Measurements from ENCODE around the gene CDKAL1.
A peak's percentile ranks its signal among the peaks of the same experiment; 100 is the strongest.

CDKAL1 gene

DNA sequence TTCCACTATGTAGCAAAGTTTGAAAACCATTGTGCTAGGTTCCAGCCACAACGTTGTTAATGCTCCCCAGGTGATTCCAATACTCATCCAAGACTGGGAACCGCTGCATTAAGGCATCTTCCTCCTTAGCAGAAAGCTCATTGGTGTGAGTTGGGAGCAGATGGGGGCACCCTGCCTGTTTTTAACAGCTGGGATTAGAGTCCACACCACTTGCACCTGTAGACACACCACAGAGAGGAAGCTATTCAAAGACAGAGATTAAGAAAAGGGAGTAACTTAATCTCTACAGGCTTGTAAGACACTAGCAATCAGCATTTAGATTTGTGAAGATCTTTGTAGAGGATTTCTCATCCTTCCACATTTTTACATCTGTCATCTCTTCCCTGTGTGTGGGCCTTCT is 725.4 kb downstream of the CDKAL1 start:
- Histone ChIP-seq H2AFZ (ENCODE audit: low read length, unreplicated experiment) (no peak overlapping the region), H3K79me2 (ENCODE audit: control insufficient read depth, insufficient read depth, low read length, unreplicated experiment) (no peaks in the 10 kb centered on the region), H3K27ac (ENCODE audit: low read depth, low read length) (no peak overlapping the region), H3K4me1 (ENCODE audit: control insufficient read depth, insufficient read depth, low read length, unreplicated experiment) (no peaks in the 10 kb centered on the region), H3K4me3 (ENCODE audit: low read depth, low read length) (no peak overlapping the region), H3K36me3 (ENCODE audit: insufficient read depth, low read length) (no peaks in the 10 kb centered on the region), H3K27me3 (ENCODE audit: insufficient read depth, low read length) (no peaks in the 10 kb centered on the region)

DNA sequence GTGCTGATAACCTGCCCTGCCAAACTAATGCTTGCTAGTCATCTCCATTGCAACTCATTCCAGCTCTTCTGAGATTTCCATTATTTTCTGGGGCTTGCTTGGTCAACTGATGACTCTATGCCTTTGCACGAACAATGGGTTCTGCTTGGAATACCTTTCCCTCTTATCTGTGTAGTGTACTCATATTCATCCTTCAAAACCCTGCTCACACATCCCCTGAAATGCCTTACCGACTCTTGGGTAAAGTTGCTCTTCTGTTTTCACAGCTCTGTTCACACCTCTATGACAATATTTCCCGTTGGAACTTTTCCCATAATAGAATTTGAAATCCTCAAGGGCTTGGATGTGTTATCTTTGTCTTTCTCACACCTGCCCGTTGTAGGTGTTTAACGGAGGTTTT is 728.2 kb downstream of the CDKAL1 start:
- H3K27ac ChIP-seq (ENCODE audit: low read depth, low read length) = no peak overlapping the region
- H3K4me3 ChIP-seq (ENCODE audit: low read depth, low read length) = no peak overlapping the region
- no peaks in the 10 kb centered on the region for H3K79me2 ChIP-seq (ENCODE audit: control insufficient read depth, insufficient read depth, low read length, unreplicated experiment)
- peaks cover 13% of the 10 kb centered on the region for H3K4me1 ChIP-seq (ENCODE audit: control insufficient read depth, insufficient read depth, low read length, unreplicated experiment)
- no peak overlapping the region for H2AFZ ChIP-seq (ENCODE audit: low read length, unreplicated experiment)
- H3K27me3 ChIP-seq (ENCODE audit: insufficient read depth, low read length) = no peaks in the 10 kb centered on the region
- no peaks in the 10 kb centered on the region for H3K36me3 ChIP-seq (ENCODE audit: insufficient read depth, low read length)

DNA sequence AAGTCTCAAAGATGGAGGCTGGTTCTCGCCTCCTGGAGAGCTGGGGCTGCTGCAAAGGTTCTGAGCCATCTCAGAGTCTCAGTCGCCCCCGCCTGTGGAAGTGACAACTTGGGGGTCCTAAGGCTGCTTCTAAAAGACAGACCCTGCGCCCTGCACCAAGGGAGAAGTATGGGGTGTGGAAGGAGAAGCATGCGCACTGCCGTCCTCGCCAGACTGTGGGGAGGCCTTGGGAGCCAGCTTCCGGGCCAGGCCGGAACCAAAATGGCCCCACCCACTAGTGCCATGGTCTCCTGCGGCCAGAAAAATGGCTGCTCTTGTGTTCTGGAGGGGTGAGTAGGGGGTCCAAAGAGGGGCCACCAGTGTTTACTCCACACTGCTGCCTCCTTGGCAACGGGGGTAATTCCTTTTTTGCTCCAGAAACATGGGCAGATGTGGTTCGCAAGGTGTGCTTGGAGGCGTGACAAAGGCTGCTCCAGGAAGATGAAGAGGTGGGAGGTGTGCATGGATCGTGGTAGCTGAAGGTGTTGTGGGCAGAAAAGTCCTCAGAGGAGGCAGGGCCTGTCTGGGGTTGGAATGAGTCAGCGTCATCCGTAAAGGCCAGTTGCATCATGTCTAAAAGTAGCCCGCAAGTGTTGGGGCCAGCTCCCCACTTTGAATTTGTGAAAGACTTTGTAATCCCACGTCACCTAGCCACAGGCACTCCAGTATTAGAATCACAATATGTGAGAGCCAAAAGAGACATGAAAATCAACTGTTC is 729.5 kb downstream of the CDKAL1 start:
- H3K4me1 ChIP-seq (ENCODE audit: control insufficient read depth, insufficient read depth, low read length, unreplicated experiment) = peaks cover 13% of the 10 kb centered on the region
- no peaks in the 10 kb centered on the region for H3K79me2 ChIP-seq (ENCODE audit: control insufficient read depth, insufficient read depth, low read length, unreplicated experiment)
- no peak overlapping the region for H2AFZ ChIP-seq (ENCODE audit: low read length, unreplicated experiment)
- no peaks in the 10 kb centered on the region for H3K27me3 ChIP-seq (ENCODE audit: insufficient read depth, low read length)
- no peaks in the 10 kb centered on the region for H3K36me3 ChIP-seq (ENCODE audit: insufficient read depth, low read length)
- no peak overlapping the region for H3K4me3 ChIP-seq (ENCODE audit: low read depth, low read length)
- H3K27ac ChIP-seq (ENCODE audit: low read depth, low read length) = no peak overlapping the region

- H3K27ac ChIP-seq (ENCODE audit: low read depth, low read length) = no peak overlapping the region
- no peaks in the 10 kb centered on the region for H3K36me3 ChIP-seq (ENCODE audit: insufficient read depth, low read length)
- no peak overlapping the region for H2AFZ ChIP-seq (ENCODE audit: low read length, unreplicated experiment)
- H3K4me3 ChIP-seq (ENCODE audit: low read depth, low read length) = no peak overlapping the region
- H3K27me3 ChIP-seq (ENCODE audit: insufficient read depth, low read length) = no peaks in the 10 kb centered on the region
- peaks cover 13% of the 10 kb centered on the region for H3K4me1 ChIP-seq (ENCODE audit: control insufficient read depth, insufficient read depth, low read length, unreplicated experiment)
- H3K79me2 ChIP-seq (ENCODE audit: control insufficient read depth, insufficient read depth, low read length, unreplicated experiment) = no peaks in the 10 kb centered on the region
Observed at GRCh38 chr6:21264288-21265033, 730.2 kb downstream of the CDKAL1 start.

DNA sequence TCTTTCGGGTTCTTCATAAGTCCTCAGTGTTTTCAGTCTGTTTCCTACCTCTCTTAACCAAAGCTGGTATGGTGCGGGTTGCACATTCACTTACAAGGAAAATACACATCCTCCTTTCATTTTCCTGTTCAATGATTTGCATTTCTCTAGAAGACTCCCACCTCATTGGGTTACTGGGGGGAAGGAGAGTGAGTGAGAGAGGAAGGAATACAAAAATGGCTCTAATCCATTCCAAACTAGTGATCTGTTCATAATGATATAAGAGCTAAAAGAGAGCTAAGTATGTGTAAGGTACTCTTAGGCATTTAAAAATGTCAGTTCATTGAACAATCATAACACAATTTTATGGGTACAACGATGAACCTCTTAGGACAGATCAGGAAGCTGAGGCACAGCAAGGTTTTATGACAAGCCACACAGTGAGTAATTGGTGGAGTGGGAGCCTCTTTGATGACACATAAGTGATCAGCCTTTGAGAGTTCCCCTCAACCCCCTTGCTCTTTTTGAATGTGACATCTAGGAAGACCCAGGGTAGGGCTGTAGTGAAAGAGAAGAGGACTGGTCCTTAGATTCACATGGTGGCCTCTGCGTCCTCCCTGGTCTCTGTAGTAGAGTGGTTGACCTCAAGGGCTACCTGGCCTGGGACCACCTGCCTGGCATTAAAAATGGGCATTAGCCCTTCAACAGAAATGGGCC is 730.9 kb downstream of the CDKAL1 start:
- Histone ChIP-seq H3K4me1 (ENCODE audit: control insufficient read depth, insufficient read depth, low read length, unreplicated experiment) (peaks cover 13% of the 10 kb centered on the region), H3K4me3 (ENCODE audit: low read depth, low read length) (no peak overlapping the region), H2AFZ (ENCODE audit: low read length, unreplicated experiment) (no peak overlapping the region), H3K27ac (ENCODE audit: low read depth, low read length) (0 out of 2 replicates have a peak overlapping the region, but pooled peaks have one; percentile 8), H3K36me3 (ENCODE audit: insufficient read depth, low read length) (no peaks in the 10 kb centered on the region), H3K79me2 (ENCODE audit: control insufficient read depth, insufficient read depth, low read length, unreplicated experiment) (no peaks in the 10 kb centered on the region), H3K27me3 (ENCODE audit: insufficient read depth, low read length) (no peaks in the 10 kb centered on the region)

DNA sequence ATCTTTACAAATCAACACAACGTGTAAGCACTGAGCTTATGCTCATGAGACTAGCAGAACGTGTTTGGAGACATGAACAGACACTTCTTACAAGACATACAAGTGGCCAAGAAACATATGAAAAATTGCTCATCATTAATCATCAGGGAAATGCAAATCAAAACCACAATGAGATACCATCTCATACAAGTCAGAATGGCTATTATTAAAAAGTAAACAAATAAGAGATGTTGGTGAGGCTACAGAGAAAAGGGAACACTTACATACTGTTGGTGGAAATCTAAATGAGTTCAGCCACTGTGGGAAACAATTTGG is 731.4 kb downstream of the CDKAL1 start:
- H3K36me3 ChIP-seq (ENCODE audit: insufficient read depth, low read length) = no peaks in the 10 kb centered on the region
- H3K4me3 ChIP-seq (ENCODE audit: low read depth, low read length) = no peak overlapping the region
- H3K4me1 ChIP-seq (ENCODE audit: control insufficient read depth, insufficient read depth, low read length, unreplicated experiment) = peaks cover 13% of the 10 kb centered on the region
- H3K27ac ChIP-seq (ENCODE audit: low read depth, low read length) = 0 out of 2 replicates have a peak overlapping the region, but pooled peaks have one; percentile 8
- H3K79me2 ChIP-seq (ENCODE audit: control insufficient read depth, insufficient read depth, low read length, unreplicated experiment) = no peaks in the 10 kb centered on the region
- H3K27me3 ChIP-seq (ENCODE audit: insufficient read depth, low read length) = no peaks in the 10 kb centered on the region
- H2AFZ ChIP-seq (ENCODE audit: low read length, unreplicated experiment) = no peak overlapping the region

GRCh38 chr6:21270636-21271201 is 736.5 kb downstream of the CDKAL1 start:
- Histone ChIP-seq H2AFZ (ENCODE audit: low read length, unreplicated experiment) (no peak overlapping the region), H3K79me2 (ENCODE audit: control insufficient read depth, insufficient read depth, low read length, unreplicated experiment) (no peaks in the 10 kb centered on the region), H3K27ac (ENCODE audit: low read depth, low read length) (no peak overlapping the region), H3K4me1 (ENCODE audit: control insufficient read depth, insufficient read depth, low read length, unreplicated experiment) (peaks cover 4% of the 10 kb centered on the region), H3K4me3 (ENCODE audit: low read depth, low read length) (no peak overlapping the region), H3K36me3 (ENCODE audit: insufficient read depth, low read length) (no peaks in the 10 kb centered on the region), H3K27me3 (ENCODE audit: insufficient read depth, low read length) (no peaks in the 10 kb centered on the region)

DNA sequence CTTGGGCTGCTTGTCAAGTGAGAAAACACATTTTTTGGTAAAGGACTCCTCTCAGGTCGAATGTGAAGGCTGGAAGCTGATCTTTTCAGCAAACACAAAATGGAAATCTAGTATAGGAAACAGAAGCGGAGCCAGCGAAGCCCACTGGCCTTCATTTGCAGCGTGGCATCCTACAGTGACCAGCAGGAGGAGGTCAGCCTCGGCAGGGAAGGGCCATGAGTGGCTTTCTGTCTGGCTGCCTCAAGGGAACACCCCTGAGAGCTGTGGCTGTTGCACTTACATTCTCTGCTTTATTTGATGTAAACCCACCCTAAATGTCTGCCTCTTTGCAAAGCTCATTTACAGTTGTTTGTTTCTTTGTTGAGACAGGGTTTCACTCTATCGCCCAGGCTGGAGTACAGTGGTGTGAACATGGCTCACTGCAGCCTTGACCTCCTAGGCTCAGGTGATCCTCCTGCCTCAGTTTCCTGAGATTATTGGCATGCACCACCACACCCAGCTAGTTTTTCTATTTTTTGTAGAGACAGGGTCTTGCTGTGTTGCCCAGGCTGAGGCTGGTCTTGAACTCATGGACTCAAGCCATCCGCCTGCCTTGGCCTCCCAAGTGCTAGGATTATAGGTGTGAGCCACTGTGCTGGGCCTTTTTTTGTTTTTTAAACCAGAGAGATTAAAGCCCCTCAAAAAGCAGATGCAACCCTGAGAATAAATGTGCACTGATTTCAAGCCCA is 737.3 kb downstream of the CDKAL1 start:
- H2AFZ ChIP-seq (ENCODE audit: low read length, unreplicated experiment) = no peak overlapping the region
- no peak overlapping the region for H3K4me3 ChIP-seq (ENCODE audit: low read depth, low read length)
- no peaks in the 10 kb centered on the region for H3K4me1 ChIP-seq (ENCODE audit: control insufficient read depth, insufficient read depth, low read length, unreplicated experiment)
- H3K79me2 ChIP-seq (ENCODE audit: control insufficient read depth, insufficient read depth, low read length, unreplicated experiment) = no peaks in the 10 kb centered on the region
- H3K36me3 ChIP-seq (ENCODE audit: insufficient read depth, low read length) = no peaks in the 10 kb centered on the region
- no peak overlapping the region for H3K27ac ChIP-seq (ENCODE audit: low read depth, low read length)
- no peaks in the 10 kb centered on the region for H3K27me3 ChIP-seq (ENCODE audit: insufficient read depth, low read length)

DNA sequence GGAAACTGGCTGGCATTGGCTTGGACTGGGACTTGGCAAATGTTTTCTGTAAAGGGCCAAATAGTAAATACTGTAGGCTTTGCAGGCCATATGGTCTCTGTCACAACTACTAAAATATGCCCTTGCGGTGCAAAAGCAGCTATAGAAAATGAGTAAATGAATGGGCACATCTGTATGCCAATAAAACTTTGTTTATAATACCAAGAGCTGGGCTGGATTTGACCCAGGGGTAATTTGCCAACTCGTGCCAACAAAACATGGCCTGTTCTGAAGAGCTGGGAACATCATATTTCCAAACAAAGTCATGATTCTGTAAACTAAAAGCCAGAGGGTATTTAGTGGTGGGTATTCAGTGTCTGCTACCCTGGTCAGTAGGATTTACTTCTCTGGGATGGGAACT is 739.2 kb downstream of the CDKAL1 start:
- Histone ChIP-seq H3K4me3 (ENCODE audit: low read depth, low read length) (no peak overlapping the region), H2AFZ (ENCODE audit: low read length, unreplicated experiment) (no peak overlapping the region), H3K4me1 (ENCODE audit: control insufficient read depth, insufficient read depth, low read length, unreplicated experiment) (no peaks in the 10 kb centered on the region), H3K36me3 (ENCODE audit: insufficient read depth, low read length) (no peaks in the 10 kb centered on the region), H3K79me2 (ENCODE audit: control insufficient read depth, insufficient read depth, low read length, unreplicated experiment) (no peaks in the 10 kb centered on the region), H3K27ac (ENCODE audit: low read depth, low read length) (no peak overlapping the region), H3K27me3 (ENCODE audit: insufficient read depth, low read length) (no peaks in the 10 kb centered on the region)

DNA sequence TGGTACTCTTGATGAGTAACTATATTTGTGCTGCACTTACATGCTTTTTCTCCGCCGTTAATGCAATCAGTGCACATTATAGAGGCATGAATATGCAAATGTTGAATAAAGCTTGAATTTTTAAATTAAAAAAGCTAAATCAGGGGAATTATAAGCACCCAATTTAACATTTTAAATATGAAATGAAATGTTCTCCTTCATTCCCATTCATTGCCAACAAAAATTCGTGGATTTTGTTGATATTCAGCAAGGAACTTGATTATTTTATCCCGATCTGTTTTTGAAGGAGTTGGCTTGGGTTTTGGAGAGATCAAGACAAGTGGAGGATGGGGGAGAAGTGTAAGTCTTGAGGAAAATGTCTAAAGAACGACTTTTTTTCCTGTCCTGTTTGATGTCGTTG is 740.6 kb downstream of the CDKAL1 start:
- no peaks in the 10 kb centered on the region for H3K36me3 ChIP-seq (ENCODE audit: insufficient read depth, low read length)
- H3K4me3 ChIP-seq (ENCODE audit: low read depth, low read length) = no peak overlapping the region
- no peak overlapping the region for H2AFZ ChIP-seq (ENCODE audit: low read length, unreplicated experiment)
- H3K4me1 ChIP-seq (ENCODE audit: control insufficient read depth, insufficient read depth, low read length, unreplicated experiment) = no peaks in the 10 kb centered on the region
- H3K27ac ChIP-seq (ENCODE audit: low read depth, low read length) = no peak overlapping the region
- H3K79me2 ChIP-seq (ENCODE audit: control insufficient read depth, insufficient read depth, low read length, unreplicated experiment) = no peaks in the 10 kb centered on the region
- no peaks in the 10 kb centered on the region for H3K27me3 ChIP-seq (ENCODE audit: insufficient read depth, low read length)

Data from ACC112 (cell line).